ENCODE measurements around the gene NRDE2.

The NRDE2 gene

DNA sequence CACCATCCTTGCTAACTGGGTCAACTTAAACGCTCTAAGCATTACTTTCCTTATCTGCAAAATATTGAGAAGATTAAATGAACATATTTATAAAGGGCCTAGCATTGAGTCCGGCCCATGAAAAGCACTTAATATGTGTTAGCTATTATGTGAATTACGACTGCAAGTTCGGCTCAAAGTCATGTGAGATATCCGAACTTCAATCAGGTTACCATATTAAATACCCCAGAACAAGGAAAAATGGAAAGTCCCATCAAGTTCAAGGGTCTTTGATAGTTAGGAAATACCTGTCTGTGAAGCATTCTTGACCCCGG is 487 bp upstream of the NRDE2 start:
- DNase-seq (ENCODE audit: low read depth, low spot score): no peak
- ChIA-PET CTCF (interaction anchor here (1.6 kb wide), 1 partner anchor 13 kb away, joined by 3 read pairs; no protein-coding TSS in a partner anchor), POLR2A (no interaction called here)
- TF ChIP-seq, protein P1, sequence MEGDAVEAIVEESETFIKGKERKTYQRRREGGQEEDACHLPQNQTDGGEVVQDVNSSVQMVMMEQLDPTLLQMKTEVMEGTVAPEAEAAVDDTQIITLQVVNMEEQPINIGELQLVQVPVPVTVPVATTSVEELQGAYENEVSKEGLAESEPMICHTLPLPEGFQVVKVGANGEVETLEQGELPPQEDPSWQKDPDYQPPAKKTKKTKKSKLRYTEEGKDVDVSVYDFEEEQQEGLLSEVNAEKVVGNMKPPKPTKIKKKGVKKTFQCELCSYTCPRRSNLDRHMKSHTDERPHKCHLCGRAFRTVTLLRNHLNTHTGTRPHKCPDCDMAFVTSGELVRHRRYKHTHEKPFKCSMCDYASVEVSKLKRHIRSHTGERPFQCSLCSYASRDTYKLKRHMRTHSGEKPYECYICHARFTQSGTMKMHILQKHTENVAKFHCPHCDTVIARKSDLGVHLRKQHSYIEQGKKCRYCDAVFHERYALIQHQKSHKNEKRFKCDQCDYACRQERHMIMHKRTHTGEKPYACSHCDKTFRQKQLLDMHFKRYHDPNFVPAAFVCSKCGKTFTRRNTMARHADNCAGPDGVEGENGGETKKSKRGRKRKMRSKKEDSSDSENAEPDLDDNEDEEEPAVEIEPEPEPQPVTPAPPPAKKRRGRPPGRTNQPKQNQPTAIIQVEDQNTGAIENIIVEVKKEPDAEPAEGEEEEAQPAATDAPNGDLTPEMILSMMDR (IDR thresholded peaks at IDR 0.05; ENCODE audit: insufficient read depth, low read length, missing control alignments): no peak
- H3K4me3 ChIP-seq (ENCODE audit: low read depth, low read length): peak overlapping the region; percentile 74

DNA sequence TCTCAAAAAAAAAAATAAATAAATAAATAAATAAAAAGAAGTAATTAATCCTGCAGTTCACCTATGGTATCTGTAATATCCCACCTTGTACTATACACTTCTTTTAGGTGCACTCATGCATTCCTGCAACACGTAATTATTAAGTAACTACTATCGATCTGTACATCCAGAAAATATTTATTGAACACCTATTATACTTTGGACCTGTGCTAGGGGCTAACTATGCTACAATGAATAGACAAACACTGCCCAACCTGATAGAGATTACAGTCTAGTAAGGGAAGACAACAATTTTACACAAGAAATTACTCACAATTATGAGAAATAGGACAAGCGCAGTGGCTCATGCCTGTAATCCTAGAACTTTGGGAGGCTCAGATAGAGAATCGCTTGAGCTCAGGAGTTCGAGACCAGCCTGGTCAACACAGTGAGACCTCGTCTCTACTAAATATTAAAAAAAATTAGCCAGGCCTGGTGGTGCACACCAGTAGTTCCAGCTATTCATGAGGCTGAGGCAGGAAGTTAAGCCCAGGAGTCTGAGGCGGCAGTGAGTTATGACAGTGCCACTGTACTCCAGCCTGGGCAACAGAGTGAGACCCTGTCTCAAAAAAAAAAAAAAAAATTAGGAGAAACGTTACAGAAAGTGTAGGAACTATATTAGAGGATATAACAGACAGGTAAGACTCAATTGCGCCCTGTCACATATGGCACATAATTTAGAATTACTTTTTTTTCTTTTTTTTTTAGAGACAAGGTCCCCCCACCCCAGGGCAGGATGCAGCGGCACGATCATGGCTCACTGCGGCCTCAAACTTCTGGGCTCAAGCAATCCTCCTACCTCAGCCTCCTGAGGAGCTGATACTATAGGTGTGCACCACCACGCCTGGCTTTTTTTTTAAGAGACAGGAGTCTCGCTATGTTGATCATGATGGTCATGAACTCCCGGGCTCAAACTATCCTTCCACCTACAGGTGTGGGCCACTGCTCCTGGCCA is 1.2 kb downstream of the NRDE2 start:
- TF ChIP-seq, protein P1 (IDR thresholded peaks at IDR 0.05; ENCODE audit: insufficient read depth, low read length, missing control alignments): no peak
- CTCF ChIA-PET: interaction anchor here (1.0 to 1.9 kb wide), 5 partner anchors 7 to 428 kb away, joined by 3 to 5 read pairs (median 3); no protein-coding TSS in a partner anchor
- POLR2A ChIA-PET: interaction anchor here (0.6 to 1.1 kb wide), 2 partner anchors 35 to 52 kb away, joined by 3 read pairs; no protein-coding TSS in a partner anchor
- peak overlapping the region; percentile 74 for H3K4me3 ChIP-seq (ENCODE audit: low read depth, low read length)
- no peak for DNase-seq (ENCODE audit: low read depth, low spot score)

DNA sequence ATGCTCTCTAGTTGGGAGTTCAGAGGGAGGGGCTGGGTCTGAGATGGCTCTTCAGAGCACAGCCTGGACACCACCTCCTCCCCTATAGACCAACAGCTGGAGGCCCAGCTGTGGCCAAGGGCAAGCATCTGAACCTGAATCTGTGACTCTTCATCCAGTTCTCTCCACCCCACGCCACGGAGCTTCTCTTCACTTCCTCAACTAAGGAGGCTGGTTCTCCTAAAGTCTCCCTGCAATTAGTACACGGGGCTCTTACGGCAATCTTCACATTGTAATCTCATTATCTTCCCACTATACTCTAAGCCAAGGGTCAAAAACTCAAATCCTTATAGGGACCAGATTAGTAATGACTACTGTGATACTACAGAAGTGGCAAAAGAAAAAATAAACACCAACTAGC is 9.8 kb downstream of the NRDE2 start:
- DNase-seq (ENCODE audit: low read depth, low spot score): no peak
- ChIA-PET POLR2A (no interaction called here), CTCF (interaction anchor here (1.3 kb wide), 1 partner anchor 9 kb away, joined by 3 read pairs; no protein-coding TSS in a partner anchor)
- no peak overlapping the region for H3K4me3 ChIP-seq (ENCODE audit: low read depth, low read length)
- TF ChIP-seq, protein P1 (IDR thresholded peaks at IDR 0.05; ENCODE audit: insufficient read depth, low read length, missing control alignments): no peak

DNA sequence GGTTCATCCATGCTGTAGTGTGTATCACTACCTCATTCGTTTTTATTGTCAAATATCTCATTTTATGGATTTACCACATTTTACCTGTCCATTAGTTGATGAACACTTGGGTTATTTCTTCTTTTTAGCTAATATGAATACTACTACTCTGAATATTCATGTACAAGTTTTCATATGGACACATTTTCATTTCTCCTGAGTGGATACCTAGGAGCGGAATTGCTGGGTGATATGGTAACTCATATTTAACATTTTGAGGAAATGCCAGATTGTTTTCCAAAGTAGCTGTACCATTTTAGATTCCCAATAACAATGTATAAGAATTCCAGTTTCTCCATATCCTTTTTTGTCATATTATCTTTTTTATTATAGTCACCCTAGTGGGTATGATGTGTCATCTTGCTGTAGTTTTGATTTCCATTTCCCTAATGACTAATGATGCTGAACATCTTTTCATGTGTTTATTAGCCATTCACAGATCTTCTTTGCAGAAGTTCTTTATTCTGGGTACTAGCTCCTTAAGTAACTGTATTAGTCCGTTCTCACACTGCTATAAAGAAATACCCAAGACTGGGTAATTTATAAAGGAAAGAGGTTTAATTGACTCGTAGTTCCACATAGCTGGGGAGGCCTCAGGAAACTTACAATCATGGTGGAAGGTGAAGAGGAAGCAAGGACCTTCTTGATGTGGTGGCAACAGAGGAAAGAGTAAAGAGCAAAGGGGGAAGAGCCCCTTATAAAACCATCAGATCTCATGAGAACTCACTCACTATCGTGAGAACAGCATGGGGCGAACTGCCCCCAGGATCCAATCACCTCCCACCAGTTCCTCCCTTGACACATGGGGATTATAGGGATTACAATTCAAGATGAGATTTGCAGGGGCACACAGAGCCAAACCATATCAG is 11.9 kb downstream of the NRDE2 start:
- ChIA-PET CTCF (interaction anchor here (1.0 to 1.3 kb wide), 3 partner anchors 11 to 439 kb away, joined by 3 read pairs; partner anchors contain the start of gene NRDE2), POLR2A (interaction anchor here (0.5 kb wide), 1 partner anchor 63 kb away, joined by 4 read pairs; no protein-coding TSS in a partner anchor)
- TF ChIP-seq, protein P1 (IDR thresholded peaks at IDR 0.05; ENCODE audit: insufficient read depth, low read length, missing control alignments): no peak
- H3K4me3 ChIP-seq (ENCODE audit: low read depth, low read length): no peak overlapping the region
- DNase-seq (ENCODE audit: low read depth, low spot score): no peak

DNA sequence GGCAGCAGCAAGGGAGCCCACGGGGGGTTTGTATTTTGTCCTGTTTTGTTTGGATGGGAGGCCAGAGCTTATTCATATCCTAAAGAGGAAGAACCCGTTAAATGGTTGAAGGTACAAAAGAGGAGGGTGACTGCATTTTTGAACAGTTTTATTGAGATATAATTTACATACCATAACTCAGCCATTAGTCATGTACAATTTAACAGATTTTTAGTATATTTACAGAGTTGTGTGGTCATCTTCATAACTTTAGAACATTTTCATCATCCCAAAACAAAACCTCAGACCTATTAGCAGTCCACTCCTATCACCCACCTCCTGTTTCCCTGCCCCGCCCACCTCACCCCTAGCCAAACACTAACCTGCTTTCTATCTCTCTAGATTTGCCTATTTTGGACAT is 12.6 kb downstream of the NRDE2 start:
- H3K4me3 ChIP-seq (ENCODE audit: low read depth, low read length): no peak overlapping the region
- TF ChIP-seq, protein P1 (IDR thresholded peaks at IDR 0.05; ENCODE audit: insufficient read depth, low read length, missing control alignments): no peak
- CTCF ChIA-PET: interaction anchor here (1.0 to 3.3 kb wide), 4 partner anchors 12 to 440 kb away, joined by 3 to 12 read pairs (median 3); partner anchors contain the start of gene NRDE2
- POLR2A ChIA-PET: interaction anchor here (0.5 to 0.8 kb wide), 2 partner anchors 63 to 65 kb away, joined by 3 to 4 read pairs; no protein-coding TSS in a partner anchor
- DNase-seq (ENCODE audit: low read depth, low spot score): no peak
